ENCODE measurements around the gene XYLT1. TPM values are rescaled to one million over a fixed set of nuclear protein-coding genes. Genes with fewer than 3 reads are reported as not detected.

Gene XYLT1
- total RNA-seq, 8 experiments from 2014 or later, result 1.2 to 22.0 (median 6.3) TPM

GRCh38 chr16:17448640-17449638 lies 21.8 kb downstream of the XYLT1 start:
- no peak overlapping the region for H3K4me3 ChIP-seq
- in situ Hi-C loops (cut with MboI; ENCODE audit: low pct_unique_long_range_greater_than_20kb in 2 of 9, low sequenced_read_pairs in 9 of 9, unreplicated experiment in 9 of 9), result no loop called here
- peak in 2 of 8 experiments; percentile 12 to 62 for ATAC-seq (replicated peaks in 6 of 8)

DNA sequence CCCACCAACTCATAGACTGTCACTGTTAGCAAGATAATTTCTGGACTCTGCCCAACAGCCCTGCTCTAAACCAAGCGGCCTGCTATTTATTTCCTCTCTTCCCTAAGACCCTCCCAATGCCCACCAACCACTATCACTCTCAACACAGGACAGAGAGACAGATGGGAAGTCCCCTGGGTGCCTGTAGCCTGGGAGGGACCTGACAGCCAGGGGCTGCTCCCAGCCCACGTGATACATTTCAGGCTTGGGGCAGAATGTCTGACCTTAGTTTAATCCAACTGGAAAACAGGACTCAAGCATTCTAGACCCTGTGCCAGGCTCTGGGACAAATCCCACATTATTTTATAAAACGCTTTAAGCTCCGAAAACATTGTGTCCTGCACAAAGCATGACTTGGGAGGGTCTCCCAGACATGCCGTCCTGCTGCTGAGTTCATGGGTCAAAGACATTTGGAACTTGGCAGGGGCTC lies 23.6 kb downstream of the XYLT1 start:
- WGBS, 10 experiments, result 76 to 100% (median 93%) methylated on average over 1 to 3 of the region's 5 CpGs; no CpG with 5 or more reads in 5 of the 10 experiments
- in situ Hi-C loops (cut with MboI; ENCODE audit: low pct_unique_long_range_greater_than_20kb in 2 of 9, low sequenced_read_pairs in 9 of 9, unreplicated experiment in 9 of 9), result no loop called here
- Histone ChIP-seq H3K4me1 (replicated peaks in 1 of 2) (peaks cover 11 to 12% of the 10 kb centered on the region in 2 donors), H3K4me3 (no peak overlapping the region), H3K27ac (no peak overlapping the region)
- ATAC-seq (replicated peaks in 6 of 8), result peak in 4 of 8 experiments; percentile 56 to 91 (median 86)

More at GRCh38 chr16:17448640-17449638, 21.8 kb downstream of the XYLT1 start:
- 7 to 100% (median 82%) methylated on average over 1 to 5 of the region's 15 CpGs; no CpG with 5 or more reads in 2 of the 10 experiments for WGBS, 10 experiments
- peaks cover 11 to 12% of the 10 kb centered on the region in 2 donors for H3K4me1 ChIP-seq (replicated peaks in 1 of 2)
- no peak overlapping the region for H3K27ac ChIP-seq

DNA sequence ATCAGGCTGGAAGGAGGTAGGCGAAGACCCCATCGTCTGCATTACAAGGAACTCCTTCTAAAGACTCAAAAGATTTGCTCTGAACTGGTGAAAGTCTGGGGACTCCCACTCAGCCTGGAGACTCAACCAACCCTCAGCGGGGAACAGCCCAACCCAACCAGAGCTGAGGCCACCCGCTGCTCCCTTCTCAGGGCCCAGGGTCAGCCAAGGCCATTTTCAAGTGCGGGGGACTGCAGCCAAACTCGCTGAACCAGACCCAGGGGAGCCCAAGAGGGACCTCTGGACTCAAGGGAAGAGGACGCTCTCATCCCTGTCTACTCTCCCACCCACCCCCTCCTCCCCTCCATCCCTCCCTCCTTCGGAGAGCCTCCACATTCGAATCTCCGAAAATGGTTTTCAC lies 24.1 kb downstream of the XYLT1 start:
- no peak overlapping the region for H3K4me3 ChIP-seq
- H3K4me1 ChIP-seq (replicated peaks in 1 of 2), result peaks cover 11 to 12% of the 10 kb centered on the region in 2 donors
- H3K27ac ChIP-seq, result no peak overlapping the region
- ATAC-seq (replicated peaks in 6 of 8), result no peak
- in situ Hi-C loops (cut with MboI; ENCODE audit: low pct_unique_long_range_greater_than_20kb in 2 of 9, low sequenced_read_pairs in 9 of 9, unreplicated experiment in 9 of 9), result no loop called here
- 33 to 100% (median 60%) methylated on average over 1 of the region's 10 CpGs; no CpG with 5 or more reads in 7 of the 10 experiments for WGBS, 10 experiments

GRCh38 chr16:17445421-17445820 lies 25.3 kb downstream of the XYLT1 start:
- ATAC-seq (replicated peaks in 6 of 8), result no peak
- no peak overlapping the region for H3K4me3 ChIP-seq
- H3K27ac ChIP-seq, result no peak overlapping the region
- in situ Hi-C loops (cut with MboI; ENCODE audit: low pct_unique_long_range_greater_than_20kb in 2 of 9, low sequenced_read_pairs in 9 of 9, unreplicated experiment in 9 of 9), result no loop called here
- 53 to 100% (median 81%) methylated on average over 1 to 9 of the region's 12 CpGs; no CpG with 5 or more reads in 2 of the 10 experiments for WGBS, 10 experiments
- H3K4me1 ChIP-seq (replicated peaks in 1 of 2), result peaks cover 11 to 12% of the 10 kb centered on the region in 2 donors

DNA sequence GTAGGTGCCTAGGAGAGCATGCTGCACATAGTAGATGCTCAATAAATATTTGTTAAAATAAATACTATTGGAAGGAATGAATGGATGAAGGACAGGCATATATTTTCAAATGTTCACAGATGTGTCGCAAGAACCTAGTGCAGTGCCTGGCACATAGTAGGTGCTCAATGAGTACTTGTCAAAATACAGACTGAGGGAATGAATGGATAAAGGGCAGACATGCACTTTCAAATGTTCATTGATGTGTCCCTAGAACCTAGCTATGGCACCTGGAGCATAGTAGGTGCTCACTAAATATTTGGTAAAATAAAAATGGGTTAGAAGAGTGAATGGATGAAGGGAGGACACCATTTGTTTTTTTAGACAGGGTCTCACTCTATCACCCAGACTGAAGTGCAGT lies 26.1 kb downstream of the XYLT1 start:
- H3K27ac ChIP-seq, result no peak overlapping the region
- ATAC-seq (replicated peaks in 6 of 8), result no peak
- H3K4me3 ChIP-seq, result no peak overlapping the region
- H3K4me1 ChIP-seq (replicated peaks in 1 of 2), result peaks cover 11 to 12% of the 10 kb centered on the region in 2 donors
- in situ Hi-C loops (cut with MboI; ENCODE audit: low pct_unique_long_range_greater_than_20kb in 2 of 9, low sequenced_read_pairs in 9 of 9, unreplicated experiment in 9 of 9), result no loop called here
- 100% methylated on average over 1 of the region's 1 CpG; no CpG with 5 or more reads in 6 of the 10 experiments for WGBS, 10 experiments

DNA sequence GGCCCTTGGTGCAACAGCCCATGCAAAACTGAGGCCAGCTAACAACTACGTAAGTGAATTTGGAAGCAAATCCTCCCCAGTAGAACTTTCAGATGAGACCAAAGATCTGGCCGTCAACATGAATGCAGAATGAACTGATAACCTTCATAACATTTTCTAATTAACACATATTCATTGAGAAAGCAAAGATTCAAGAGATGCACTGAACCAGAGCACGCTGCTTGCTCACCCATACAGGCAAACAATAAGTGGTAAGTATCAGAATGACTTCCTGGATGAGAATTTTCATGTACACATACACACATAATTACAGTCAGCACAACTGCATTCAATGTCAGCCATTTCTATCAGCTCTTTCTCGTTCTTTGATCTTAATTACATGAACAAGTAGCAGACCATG lies 30.6 kb downstream of the XYLT1 start:
- no peak for ATAC-seq (replicated peaks in 6 of 8)
- no peak overlapping the region for H3K27ac ChIP-seq
- 39 to 100% (median 82%) methylated on average over 1 to 4 of the region's 4 CpGs; no CpG with 5 or more reads in 2 of the 10 experiments for WGBS, 10 experiments
- H3K4me3 ChIP-seq, result no peak overlapping the region
- no peaks in the 10 kb centered on the region for H3K4me1 ChIP-seq (replicated peaks in 1 of 2)
- in situ Hi-C loops (cut with MboI; ENCODE audit: low pct_unique_long_range_greater_than_20kb in 2 of 9, low sequenced_read_pairs in 9 of 9, unreplicated experiment in 9 of 9), result no loop called here

GRCh38 chr16:17439580-17439979 lies 31.2 kb downstream of the XYLT1 start:
- WGBS, 10 experiments, result 61 to 100% (median 92%) methylated on average over 1 to 3 of the region's 3 CpGs
- in situ Hi-C loops (cut with MboI; ENCODE audit: low pct_unique_long_range_greater_than_20kb in 2 of 9, low sequenced_read_pairs in 9 of 9, unreplicated experiment in 9 of 9), result no loop called here
- no peak overlapping the region for H3K27ac ChIP-seq
- no peaks in the 10 kb centered on the region for H3K4me1 ChIP-seq (replicated peaks in 1 of 2)
- ATAC-seq (replicated peaks in 6 of 8), result no peak
- H3K4me3 ChIP-seq, result no peak overlapping the region

DNA sequence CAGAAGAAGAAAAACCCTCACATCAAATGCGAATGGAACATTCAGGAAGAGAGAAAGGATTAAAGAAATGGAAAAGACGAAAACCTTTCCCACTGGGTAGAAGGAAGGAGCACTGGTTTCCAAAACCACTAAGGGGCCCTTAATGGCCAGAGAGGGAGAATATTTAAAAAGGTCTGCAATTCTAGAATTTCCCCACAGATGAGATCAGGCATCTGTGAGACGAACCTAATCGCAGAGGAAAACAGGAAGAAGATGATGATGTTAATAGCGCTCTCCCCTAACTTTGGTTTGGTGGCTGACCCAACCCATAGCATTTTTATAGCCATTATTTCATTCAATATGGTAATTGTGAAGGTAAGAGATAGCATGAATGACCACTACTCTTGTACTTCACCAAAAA lies 32.8 kb downstream of the XYLT1 start:
- no peak for ATAC-seq (replicated peaks in 6 of 8)
- Histone ChIP-seq H3K27ac (no peak overlapping the region), H3K4me3 (no peak overlapping the region), H3K4me1 (replicated peaks in 1 of 2) (peaks cover 0 to 3% of the 10 kb centered on the region in 2 donors)
- in situ Hi-C loops (cut with MboI; ENCODE audit: low pct_unique_long_range_greater_than_20kb in 2 of 9, low sequenced_read_pairs in 9 of 9, unreplicated experiment in 9 of 9), result no loop called here
- WGBS, 10 experiments, result 50 to 100% (median 89%) methylated on average over 1 to 5 of the region's 5 CpGs

- no peak for ATAC-seq (replicated peaks in 6 of 8)
- no peak overlapping the region for H3K27ac ChIP-seq
These were observed 33.5 kb downstream of the XYLT1 start for GRCh38 chr16:17437127-17437720.

DNA sequence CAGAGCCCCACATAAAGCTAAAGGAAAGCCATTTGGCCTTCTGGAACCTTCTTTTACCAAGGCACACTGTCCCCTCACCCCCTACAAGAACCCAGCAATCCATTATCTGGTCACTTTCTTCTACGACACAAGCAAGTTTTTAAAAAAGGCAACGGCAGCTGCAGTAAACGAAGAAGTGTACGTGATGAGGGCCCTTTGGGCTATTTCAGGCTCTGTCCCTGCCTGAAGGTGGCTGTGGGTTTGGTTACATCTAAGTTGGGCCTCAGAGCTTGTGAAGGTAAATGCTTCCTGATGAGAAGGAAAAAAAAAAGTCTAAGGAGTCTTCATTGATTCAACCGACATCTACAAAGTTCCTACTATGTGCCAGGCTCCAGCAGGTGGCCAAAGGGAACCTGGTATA lies 35.4 kb downstream of the XYLT1 start:
- H3K27ac ChIP-seq, result no peak overlapping the region
- in situ Hi-C loops (cut with MboI; ENCODE audit: low pct_unique_long_range_greater_than_20kb in 2 of 9, low sequenced_read_pairs in 9 of 9, unreplicated experiment in 9 of 9), result no loop called here
- ATAC-seq (replicated peaks in 6 of 8), result no peak

More at GRCh38 chr16:17437127-17437720, 33.5 kb downstream of the XYLT1 start:
- H3K4me1 ChIP-seq (replicated peaks in 1 of 2), result peaks cover 0 to 3% of the 10 kb centered on the region in 2 donors
- no peak overlapping the region for H3K4me3 ChIP-seq
- in situ Hi-C loops (cut with MboI; ENCODE audit: low pct_unique_long_range_greater_than_20kb in 2 of 9, low sequenced_read_pairs in 9 of 9, unreplicated experiment in 9 of 9), result no loop called here
- 20 to 96% (median 90%) methylated on average over 1 to 8 of the region's 13 CpGs; no CpG with 5 or more reads in 4 of the 10 experiments for WGBS, 10 experiments

DNA sequence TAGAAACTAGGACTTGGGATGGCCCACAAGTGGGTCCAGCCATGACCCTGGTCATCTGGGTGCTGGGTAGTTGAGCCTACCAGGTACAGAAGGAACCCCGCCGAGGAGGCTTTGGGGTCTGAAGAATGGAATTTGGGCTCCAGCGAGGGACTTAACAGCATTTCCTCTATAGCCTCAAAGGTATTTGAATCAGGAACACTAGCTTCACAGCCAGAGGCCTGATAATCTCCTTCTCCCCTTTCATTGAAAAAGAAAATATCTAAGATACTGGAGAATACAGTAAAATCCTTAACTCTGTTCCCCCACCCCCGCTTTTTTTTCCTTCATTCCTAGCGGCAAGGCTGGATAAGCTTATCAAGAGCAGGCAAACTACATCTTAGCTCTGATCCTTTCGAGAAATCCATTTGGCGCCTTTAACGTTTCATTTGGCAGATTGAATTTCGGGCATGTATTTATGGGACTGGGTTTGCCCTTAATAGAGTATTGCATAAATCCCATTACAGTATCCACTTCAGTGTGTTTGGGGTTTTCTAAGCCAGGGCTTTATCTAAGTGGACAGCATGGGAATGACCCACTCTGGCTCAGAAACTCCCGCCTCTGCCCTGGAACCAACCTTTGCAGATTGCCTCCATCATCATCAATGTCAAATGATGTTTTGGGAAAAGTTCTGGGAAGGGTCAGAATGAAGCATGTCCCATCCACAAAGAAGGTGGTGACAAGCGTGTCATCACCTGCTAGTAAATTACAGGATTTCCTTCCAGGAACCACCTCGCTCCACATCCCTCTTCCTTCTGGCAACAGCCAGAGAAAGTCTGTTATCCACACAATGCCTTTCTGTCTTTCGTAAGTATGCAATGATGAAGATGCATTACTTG lies 36.9 kb downstream of the XYLT1 start:
- Histone ChIP-seq H3K27ac (no peak overlapping the region), H3K4me3 (no peak overlapping the region), H3K4me1 (replicated peaks in 1 of 2) (peaks cover 0 to 3% of the 10 kb centered on the region in 2 donors)
- in situ Hi-C loops (cut with MboI; ENCODE audit: low pct_unique_long_range_greater_than_20kb in 2 of 9, low sequenced_read_pairs in 9 of 9, unreplicated experiment in 9 of 9), result no loop called here
- 62 to 100% (median 90%) methylated on average over 2 to 11 of the region's 13 CpGs; no CpG with 5 or more reads in 1 of the 10 experiments for WGBS, 10 experiments
- ATAC-seq (replicated peaks in 6 of 8), result peak in 1 of 8 experiments; percentile 25

More for the DNA sequence above, 35.4 kb downstream of the XYLT1 start:
- WGBS, 10 experiments, result 74 to 100% (median 95%) methylated on average over 1 to 5 of the region's 5 CpGs; no CpG with 5 or more reads in 3 of the 10 experiments
- peaks cover 0 to 3% of the 10 kb centered on the region in 2 donors for H3K4me1 ChIP-seq (replicated peaks in 1 of 2)
- no peak overlapping the region for H3K4me3 ChIP-seq

- no peak overlapping the region for H3K4me3 ChIP-seq
- WGBS, 10 experiments, result 6 to 93% (median 77%) methylated on average over 2 to 10 of the region's 12 CpGs
- no peak overlapping the region for H3K27ac ChIP-seq
- ATAC-seq (replicated peaks in 6 of 8), result peak in 2 of 8 experiments; percentile 50 to 69
- H3K4me1 ChIP-seq (replicated peaks in 1 of 2), result peaks cover 0 to 3% of the 10 kb centered on the region in 2 donors
- in situ Hi-C loops (cut with MboI; ENCODE audit: low pct_unique_long_range_greater_than_20kb in 2 of 9, low sequenced_read_pairs in 9 of 9, unreplicated experiment in 9 of 9), result no loop called here
These were observed 37.7 kb downstream of the XYLT1 start for GRCh38 chr16:17432901-17433576.

Data from motor neuron (in vitro differentiated cells).